ENCODE results near the gene LILRB5.

The LILRB5 gene

GRCh38 chr19:54201172-54201701, 55.8 kb downstream of the LILRB5 start:
- H3K4me3 ChIP-seq (ENCODE audit: low read length), result peak overlapping the region; percentile 94
- no peak for DNase-seq (ENCODE audit: low read depth)
- TF ChIP-seq CTCF (conservative IDR thresholded peaks at IDR 0.05; ENCODE audit: low read depth, low read length), result no peak

All from retinal pigment epithelial cell (primary cell).